Upper lobe of left lung (tissue), 4 donors: ENCODE results near the gene EPS8.

ENCODE experiments used
- CTCF ChIP-seq, 6 experiments: fragments of 450-650 bp in 4 of 6; fragments of 200-600 bp in 2 of 6; sonication (generic) in 2 of 6; IDR thresholded peaks; one replicate each; pipeline ENCODE4 v1.5.1; 2016 to 2019; ENCODE audit warnings: antibody characterized with exemption in 6 of 6
- EP300 ChIP-seq, 4 donors: sonication (generic); formaldehyde crosslinking; IDR thresholded peaks; one replicate each; pipeline ENCODE4 v1.5.1; 2017; ENCODE audit warnings: antibody characterized with exemption in 4 of 4, control low read depth in 2 of 4
- POLR2A ChIP-seq, 4 donors: fragments of 450-650 bp; IDR thresholded peaks; one replicate each; pipeline ENCODE4 v1.5.1; 2016 to 2017; ENCODE audit warnings: antibody characterized with exemption in 4 of 4, mild to moderate bottlenecking in 2 of 4
- POLR2AphosphoS5 ChIP-seq, 2 donors: sonication (generic); formaldehyde crosslinking; IDR thresholded peaks; one replicate each; pipeline ENCODE4 v1.5.1; 2017; ENCODE audit warnings: antibody characterized with exemption in 2 of 2

- TF ChIP-seq CTCF (IDR thresholded peaks at IDR 0.05) = no peak
- TF ChIP-seq POLR2A (IDR thresholded peaks at IDR 0.05) = no peak
- TF ChIP-seq EP300 (IDR thresholded peaks at IDR 0.05) = no peak
- TF ChIP-seq POLR2AphosphoS5 (IDR thresholded peaks at IDR 0.05) = no peak
Measured at GRCh38 chr12:15636060-15636890, 152.9 kb downstream of the EPS8 start.
